ENCODE data around the gene LANCL1. TPM values are rescaled to one million over a fixed set of nuclear protein-coding genes. Genes with fewer than 3 reads are reported as not detected.

LANCL1 gene
- total RNA-seq (2021) (35.9 to 54.0 TPM (median 52.0 TPM) in 3 replicates), Bru-seq, nascent RNA (percentile 83 among the genes with signal in this experiment)
- long read RNA-seq, experiment 1, full-length matches to known transcripts, result 196 of 263 reads
- long read RNA-seq, experiment 1, partial matches to known transcripts, result 13 of 263 reads
- long read RNA-seq, experiment 1, other reads (novel, unspliced or antisense), result 54 of 263 reads
- long read RNA-seq, experiment 2, full-length matches to known transcripts, result 19 of 61 reads
- long read RNA-seq, experiment 2, partial matches to known transcripts, result 7 of 61 reads
- long read RNA-seq, experiment 2, other reads (novel, unspliced or antisense), result 35 of 61 reads
- long read RNA-seq, experiment 3, full-length matches to known transcripts, result 7 of 13 reads
- long read RNA-seq, experiment 3, partial matches to known transcripts, result 0 of 13 reads
- long read RNA-seq, experiment 3, other reads (novel, unspliced or antisense), result 6 of 13 reads

- POLR2A ChIA-PET, result interaction anchor here (0.9 to 1.0 kb wide), 2 partner anchors 34 to 81 kb away, joined by 3 read pairs; no protein-coding TSS in a partner anchor
- Mint-ChIP-seq H3K36me3 (peaks cover 14% of the 10 kb centered on the region), H3K4me1 (peaks cover 28% of the 10 kb centered on the region), H3K27me3 (ENCODE audit: low read depth) (no peaks in the 10 kb centered on the region), H3K27ac (peak within 1 kb of the TSS; percentile 81), H3K9me3 (no peaks in the 10 kb centered on the region), H3K4me3 (peak within 1 kb of the TSS; percentile 91)
- peak; percentile 99 for ATAC-seq
- CTCF ChIA-PET, result interaction anchor here (1.2 kb wide), 1 partner anchor 26 kb away, joined by 8 read pairs; no protein-coding TSS in a partner anchor
- DNase-seq (ENCODE audit: low spot score), result peak; percentile 86
- TF ChIP-seq ARID4B (CRISPR knock-in tag; IDR thresholded peaks at IDR 0.05; ENCODE audit: borderline replicate concordance) (0 out of 2 replicates have a peak, but pooled peaks have one; percentile 47), SMAD3 (CRISPR knock-in tag; IDR thresholded peaks at IDR 0.05; ENCODE audit: borderline replicate concordance) (no peak), FOXK1 (CRISPR knock-in tag; IDR thresholded peaks at IDR 0.05) (0 out of 2 replicates have a peak, but pooled peaks have one; percentile 41), ZSCAN18 (CRISPR knock-in tag; IDR thresholded peaks at IDR 0.05) (no peak), ZNF425 (CRISPR knock-in tag; conservative IDR thresholded peaks at IDR 0.05) (no peak), ZNF121 (CRISPR knock-in tag; IDR thresholded peaks at IDR 0.05) (0 out of 2 replicates have a peak, but pooled peaks have one; percentile 10), ZNF512 (CRISPR knock-in tag; IDR thresholded peaks at IDR 0.05; ENCODE audit: borderline replicate concordance) (no peak), FOXJ3 (CRISPR knock-in tag; IDR thresholded peaks at IDR 0.05; ENCODE audit: borderline replicate concordance) (no peak), RORB (CRISPR knock-in tag; IDR thresholded peaks at IDR 0.05) (no peak), JUN (CRISPR knock-in tag; IDR thresholded peaks at IDR 0.05) (no peak), PREB (CRISPR knock-in tag; IDR thresholded peaks at IDR 0.05; ENCODE audit: borderline replicate concordance) (no peak), E2F4 (CRISPR knock-in tag; IDR thresholded peaks at IDR 0.05; ENCODE audit: borderline replicate concordance, low read depth) (no peak), SMAD4 (CRISPR knock-in tag; IDR thresholded peaks at IDR 0.05) (no peak), ZNF232 (CRISPR knock-in tag; IDR thresholded peaks at IDR 0.05) (no peak), ZBTB43 (CRISPR knock-in tag; IDR thresholded peaks at IDR 0.05) (no peak), GTF2I (CRISPR knock-in tag; conservative IDR thresholded peaks at IDR 0.05) (no peak), IRF1 (CRISPR knock-in tag; IDR thresholded peaks at IDR 0.05) (no peak), USF1 (CRISPR knock-in tag; IDR thresholded peaks at IDR 0.05) (no peak)
Measured at GRCh38 chr2:210476194-210477128, at the start of gene LANCL1. Gene LANCL1 (minus strand): TSS chr2:210476759. CDS start chr2:210476396, 363 bp downstream.
